Esophagus (tissue), 2 donors: Measurements from ENCODE around the gene MAMLD1. TPM values are rescaled to one million over a fixed set of nuclear protein-coding genes. Genes with fewer than 3 reads are reported as not detected.

Experiments
- H3K27ac ChIP-seq, 2 donors: one replicate each; pipeline ENCODE4 v1.5.1; 2013; ENCODE audit warnings: low read depth in 2 of 2, mild to moderate bottlenecking in 2 of 2, inconsistent platforms in 1 of 2, low read length in 1 of 2, moderate library complexity in 1 of 2
- H3K27me3 ChIP-seq, 2 donors: one replicate each; pipeline ENCODE4 v1.6.1; 2013; ENCODE audit warnings: low read length in 2 of 2, control low read depth in 1 of 2, mild to moderate bottlenecking in 1 of 2; ENCODE audit not compliant: insufficient read depth in 2 of 2, control insufficient read depth in 1 of 2
- H3K36me3 ChIP-seq, 2 donors: one replicate each; pipeline ENCODE4 v1.6.1; 2013; ENCODE audit warnings: low read length in 1 of 2; ENCODE audit not compliant: control insufficient read depth in 2 of 2, insufficient read depth in 2 of 2
- H3K4me1 ChIP-seq, 2 donors: one replicate each; pipeline ENCODE4 v1.6.1; 2013; ENCODE audit warnings: low read length in 1 of 2; ENCODE audit not compliant: control insufficient read depth in 2 of 2, insufficient read depth in 2 of 2
- H3K4me3 ChIP-seq, 2 donors: one replicate each; pipeline ENCODE4 v1.5.1; 2013; ENCODE audit warnings: low read length in 2 of 2, mild to moderate bottlenecking in 2 of 2, low read depth in 1 of 2, moderate library complexity in 1 of 2
- H3K9me3 ChIP-seq, 2 donors: one replicate each; pipeline ENCODE4 v1.6.1; 2013; ENCODE audit warnings: mild to moderate bottlenecking in 2 of 2, low read depth in 1 of 2, low read length in 1 of 2, moderate library complexity in 1 of 2; ENCODE audit not compliant: control insufficient read depth in 2 of 2, insufficient read depth in 1 of 2
- WGBS, 2 donors: extraction: QIAGEN DNeasy Blood & Tissue Kit; methylation state at CpG; one replicate each; pipeline ENCODE4 v1.1.7; 2013; 5-methylcytosine and 5-hydroxymethylcytosine counted together
- polyA plus RNA-seq, 2 donors: library from polyadenylated mRNA; stranded (reverse); fragments of 200-250 nt; gene quantifications; one replicate each; pipeline ENCODE4 v1.2.3, GENCODE V29; 2013
- donor health status: healthy with polysubstance abuse.
- donor health status: Bipolar disorder and iron deficiency.

The MAMLD1 gene
- polyA plus RNA-seq, 2 donors, result 0.59 to 1.1 TPM

DNA sequence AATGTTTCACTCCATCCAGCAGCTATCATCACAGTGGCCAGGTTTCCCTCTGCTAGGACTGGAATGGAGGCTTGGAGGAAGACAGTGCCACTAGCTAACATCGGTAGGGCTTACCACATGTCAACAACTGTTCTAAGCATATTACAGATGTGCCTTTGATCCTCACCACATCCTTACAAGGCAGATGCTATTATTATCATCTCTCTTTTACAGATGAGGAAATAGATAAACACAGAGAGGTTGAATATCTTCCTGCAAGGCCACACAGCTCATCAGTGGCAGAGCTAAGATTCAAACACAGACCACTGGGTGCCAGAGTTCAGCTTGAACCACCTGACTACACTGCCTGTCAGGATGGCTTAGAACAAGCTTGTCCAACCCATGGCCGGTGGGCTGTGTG, 47.4 kb downstream of the MAMLD1 start:
- WGBS, 2 donors, result 69 to 72% methylated on average over 2 of the region's 2 CpGs

DNA sequence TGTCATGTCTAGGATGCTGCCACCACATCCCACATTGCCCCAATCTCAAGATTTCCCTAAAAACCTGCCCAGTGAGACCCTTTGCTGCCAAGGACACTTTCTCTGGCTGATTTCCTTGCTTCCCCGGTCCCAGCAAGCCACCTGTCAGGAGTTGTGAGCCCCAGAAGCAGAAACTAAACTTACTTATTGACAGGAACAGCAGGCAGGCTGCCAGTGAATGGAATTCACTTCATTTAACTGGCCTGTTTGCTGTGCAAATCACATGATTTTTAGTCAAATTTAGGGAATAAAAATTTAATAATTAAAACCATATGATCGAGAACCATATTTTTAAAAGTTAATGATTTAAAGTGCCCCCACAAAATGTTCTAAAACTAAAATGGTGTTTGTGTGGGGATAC, 48.5 kb downstream of the MAMLD1 start:
- 65 to 73% methylated on average over 2 of the region's 2 CpGs for WGBS, 2 donors
- Histone ChIP-seq H3K27ac (no peak overlapping the region), H3K9me3 (no peaks in the 10 kb centered on the region), H3K4me3 (no peak overlapping the region), H3K27me3 (no peaks in the 10 kb centered on the region), H3K4me1 (no peaks in the 10 kb centered on the region), H3K36me3 (no peaks in the 10 kb centered on the region)

More for the DNA sequence above, 47.4 kb downstream of the MAMLD1 start:
- no peaks in the 10 kb centered on the region for H3K27me3 ChIP-seq
- H3K9me3 ChIP-seq, result no peaks in the 10 kb centered on the region
- H3K27ac ChIP-seq, result no peak overlapping the region
- H3K4me1 ChIP-seq, result no peaks in the 10 kb centered on the region
- H3K4me3 ChIP-seq, result no peak overlapping the region
- no peaks in the 10 kb centered on the region for H3K36me3 ChIP-seq

DNA sequence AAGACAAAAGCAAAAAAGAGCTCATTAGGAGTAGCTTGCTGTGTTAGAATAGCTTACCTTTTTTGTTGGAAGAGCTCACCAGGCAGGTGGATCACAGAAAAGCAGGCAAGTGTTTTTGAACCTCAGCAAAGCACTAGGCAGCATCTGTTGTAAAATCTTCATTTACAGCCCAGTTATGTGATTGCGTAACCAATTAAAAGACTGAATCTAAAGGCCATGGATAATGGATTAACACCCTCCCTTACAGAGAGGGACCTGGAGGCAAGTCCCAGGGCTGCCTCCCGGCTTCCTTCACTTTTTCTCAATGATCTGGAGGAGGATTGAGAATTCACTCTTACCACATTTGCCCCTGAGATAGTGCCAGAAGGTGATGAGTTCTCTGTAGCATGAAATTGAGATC, 51.1 kb downstream of the MAMLD1 start:
- Histone ChIP-seq H3K27me3 (no peaks in the 10 kb centered on the region), H3K4me1 (no peaks in the 10 kb centered on the region), H3K9me3 (no peaks in the 10 kb centered on the region), H3K4me3 (no peak overlapping the region), H3K27ac (no peak overlapping the region), H3K36me3 (no peaks in the 10 kb centered on the region)
- 70 to 82% methylated on average over 2 of the region's 2 CpGs for WGBS, 2 donors

DNA sequence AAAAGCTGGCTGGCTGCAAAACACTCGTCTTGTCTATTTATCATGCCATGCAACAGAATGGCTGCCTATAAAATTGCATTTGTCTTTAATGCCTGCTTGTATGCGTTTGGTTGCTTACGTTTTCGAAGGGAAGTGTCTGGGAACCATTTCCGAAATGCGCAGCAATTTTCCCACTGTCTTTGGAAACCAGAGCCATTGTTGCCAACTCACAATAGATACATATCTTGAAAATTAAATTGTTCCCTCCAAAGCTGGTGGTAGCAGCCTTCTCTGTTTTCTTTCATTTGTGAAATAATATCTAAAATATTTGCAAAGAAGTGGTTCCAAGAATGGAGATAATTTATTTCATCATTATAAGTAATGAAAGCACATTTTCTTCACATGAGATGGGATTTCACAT, 53.4 kb downstream of the MAMLD1 start:
- Histone ChIP-seq H3K4me1 (no peaks in the 10 kb centered on the region), H3K27ac (no peak overlapping the region), H3K36me3 (no peaks in the 10 kb centered on the region), H3K4me3 (no peak overlapping the region), H3K27me3 (no peaks in the 10 kb centered on the region), H3K9me3 (no peaks in the 10 kb centered on the region)
- WGBS, 2 donors, result 79 to 89% methylated on average over 6 of the region's 6 CpGs

DNA sequence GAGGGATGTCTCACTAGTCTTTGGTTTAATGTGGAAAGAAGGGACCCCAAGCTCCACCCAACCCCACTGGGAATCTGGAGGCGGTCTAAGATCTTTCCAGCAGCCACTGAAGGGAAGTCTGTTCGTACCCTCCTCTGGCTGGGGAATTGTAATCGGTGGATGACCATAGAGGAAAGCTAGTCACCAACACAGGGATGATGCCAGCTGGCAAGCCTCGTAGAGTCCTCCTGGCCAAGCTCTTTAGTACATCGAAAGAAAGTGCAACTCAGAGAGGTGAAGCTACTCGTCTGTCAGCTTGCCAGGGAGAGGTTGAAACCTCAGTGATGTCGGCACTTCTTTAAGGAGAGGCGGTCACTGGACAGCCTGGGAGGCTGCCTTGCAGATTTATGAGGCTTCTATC, 58.7 kb downstream of the MAMLD1 start:
- H3K36me3 ChIP-seq, result no peaks in the 10 kb centered on the region
- H3K4me1 ChIP-seq, result no peaks in the 10 kb centered on the region
- 58 to 64% methylated on average over 8 of the region's 8 CpGs for WGBS, 2 donors
- H3K27ac ChIP-seq, result no peak overlapping the region
- no peak overlapping the region for H3K4me3 ChIP-seq
- H3K9me3 ChIP-seq, result no peaks in the 10 kb centered on the region
- H3K27me3 ChIP-seq, result no peaks in the 10 kb centered on the region

DNA sequence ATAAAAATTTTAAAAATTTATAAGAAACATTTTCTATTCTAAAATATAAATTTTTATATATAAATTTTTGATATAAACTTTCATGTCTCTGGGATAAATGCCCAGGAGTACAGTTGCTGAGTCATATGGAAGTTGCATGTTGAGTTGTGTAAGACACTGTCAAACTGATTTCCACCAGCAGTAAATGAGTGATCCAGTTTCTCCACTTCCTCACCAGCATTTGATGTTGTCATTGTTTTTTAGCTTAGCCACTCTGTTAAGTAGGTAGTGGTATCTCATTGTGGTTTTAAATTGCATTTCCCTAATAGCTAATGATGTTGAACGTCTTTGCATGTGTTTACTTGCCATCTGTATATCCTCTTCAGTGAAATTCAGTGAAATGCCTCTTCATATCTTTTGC, 66.5 kb downstream of the MAMLD1 start:
- no peaks in the 10 kb centered on the region for H3K27me3 ChIP-seq
- no peaks in the 10 kb centered on the region for H3K9me3 ChIP-seq
- no peaks in the 10 kb centered on the region for H3K4me1 ChIP-seq
- WGBS, 2 donors, result 36 to 60% methylated on average over 1 of the region's 1 CpG
- H3K4me3 ChIP-seq, result no peak overlapping the region
- H3K27ac ChIP-seq, result no peak overlapping the region
- no peaks in the 10 kb centered on the region for H3K36me3 ChIP-seq

DNA sequence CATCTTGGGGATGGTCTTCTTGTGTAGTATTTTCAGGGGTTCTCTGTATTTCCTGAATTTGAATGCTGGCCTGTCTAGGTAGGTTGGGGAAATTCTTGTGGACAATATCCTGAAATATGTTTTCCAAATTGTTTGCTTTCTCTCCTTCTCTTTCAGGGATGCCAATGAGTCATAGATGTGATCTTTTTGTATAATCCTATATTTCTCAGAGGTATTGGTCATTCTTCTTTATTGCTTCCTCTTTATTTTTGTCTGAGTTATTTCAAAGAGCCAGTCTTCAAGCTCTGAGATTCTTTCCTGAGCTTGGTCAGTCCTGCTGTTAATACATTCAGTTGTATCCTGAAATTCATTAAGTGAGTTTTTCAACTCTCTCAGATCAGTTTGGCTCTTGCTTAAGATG, 73.1 kb downstream of the MAMLD1 start:
- H3K27me3 ChIP-seq, result no peaks in the 10 kb centered on the region
- no peak overlapping the region for H3K4me3 ChIP-seq
- H3K9me3 ChIP-seq, result peaks cover 0 to 3% of the 10 kb centered on the region in 2 donors
- H3K4me1 ChIP-seq, result no peaks in the 10 kb centered on the region
- H3K36me3 ChIP-seq, result no peaks in the 10 kb centered on the region
- H3K27ac ChIP-seq, result no peak overlapping the region

DNA sequence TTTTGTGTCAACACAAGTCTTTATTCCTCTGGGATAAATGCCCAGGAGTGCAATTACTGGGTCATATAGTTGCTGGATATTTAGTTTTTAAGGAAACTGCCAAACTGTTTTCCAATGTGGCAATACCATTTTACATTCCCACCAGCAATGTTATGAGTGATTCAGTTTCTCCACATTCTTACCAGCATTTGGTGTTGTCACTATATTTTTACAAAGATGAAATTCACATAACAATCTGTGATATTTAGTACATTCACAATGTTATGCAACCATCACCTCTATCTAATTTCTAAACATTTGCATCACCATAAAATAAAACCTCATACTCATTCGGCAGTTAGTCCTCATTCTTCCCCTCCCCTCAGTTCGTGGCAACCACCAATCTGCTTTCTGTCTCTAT, 75.0 kb downstream of the MAMLD1 start:
- no peak overlapping the region for H3K4me3 ChIP-seq
- H3K27me3 ChIP-seq, result no peaks in the 10 kb centered on the region
- no peak overlapping the region for H3K27ac ChIP-seq
- WGBS, 2 donors, result 83 to 89% methylated on average over 2 of the region's 2 CpGs
- H3K36me3 ChIP-seq, result no peaks in the 10 kb centered on the region
- H3K4me1 ChIP-seq, result no peaks in the 10 kb centered on the region
- peaks cover 0 to 3% of the 10 kb centered on the region in 2 donors for H3K9me3 ChIP-seq

DNA sequence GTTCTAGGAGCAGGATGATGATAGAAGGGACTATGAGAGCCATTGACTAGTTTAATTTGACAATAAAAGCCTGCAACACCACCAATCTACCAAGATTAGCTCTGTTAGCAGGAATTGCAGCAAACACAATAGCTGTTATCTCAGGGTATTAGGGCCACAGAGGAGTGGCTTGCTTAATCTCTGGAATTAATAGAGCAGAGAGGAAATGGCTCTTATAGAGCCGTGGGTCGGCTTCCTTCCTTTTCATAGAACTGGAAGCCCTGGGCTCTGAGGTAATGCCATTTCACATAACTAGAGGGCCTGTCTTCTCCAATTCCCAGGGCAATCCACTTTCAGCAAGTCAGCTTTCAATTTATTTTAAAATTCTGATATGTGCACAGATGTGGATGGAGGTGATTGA, 83.0 kb downstream of the MAMLD1 start:
- H3K9me3 ChIP-seq, result no peaks in the 10 kb centered on the region
- no peaks in the 10 kb centered on the region for H3K27me3 ChIP-seq
- no peaks in the 10 kb centered on the region for H3K4me1 ChIP-seq
- H3K36me3 ChIP-seq, result no peaks in the 10 kb centered on the region
- WGBS, 2 donors, result 55 to 65% methylated on average over 2 of the region's 2 CpGs
- no peak overlapping the region for H3K27ac ChIP-seq
- H3K4me3 ChIP-seq, result no peak overlapping the region

DNA sequence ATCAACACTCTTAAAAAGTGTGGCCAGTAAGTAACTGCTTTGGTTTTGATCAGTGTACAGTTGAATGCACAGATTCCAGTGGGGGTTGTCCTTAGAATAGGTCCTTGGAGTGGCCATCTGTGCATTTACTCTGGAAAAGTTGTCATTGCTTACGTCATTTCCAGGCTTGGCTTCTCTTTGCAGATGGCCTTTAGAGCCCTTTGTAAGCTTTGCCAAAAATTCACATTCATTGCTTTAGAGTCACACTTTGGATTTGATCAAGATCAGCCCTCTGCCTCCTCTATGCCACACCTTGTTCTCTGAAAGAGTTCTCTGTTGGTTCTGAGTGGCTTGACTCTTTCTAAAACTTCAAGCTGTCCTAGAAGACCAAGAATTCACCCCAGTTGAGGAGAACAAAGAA, 83.9 kb downstream of the MAMLD1 start:
- 46 to 79% methylated on average over 1 of the region's 1 CpG for WGBS, 2 donors
- no peaks in the 10 kb centered on the region for H3K9me3 ChIP-seq

More for the DNA sequence above, 83.9 kb downstream of the MAMLD1 start:
- Histone ChIP-seq H3K4me1 (no peaks in the 10 kb centered on the region), H3K27ac (no peak overlapping the region), H3K36me3 (no peaks in the 10 kb centered on the region), H3K27me3 (no peaks in the 10 kb centered on the region), H3K4me3 (no peak overlapping the region)
